Central memory CD4-positive, alpha-beta T cell (primary cell): ENCODE data around the gene CXXC1.
"Not testable (repeated sequence)": the region's sequence is repeated elsewhere in the genome, so short reads cannot be mapped to it uniquely, and the experiment has no call there.

Source experiments
- DNase-seq: peaks from one replicate; pipeline ENCODE4 v3.0.0; 2022

The CXXC1 gene

GRCh38 chr18:50274044-50274442, 13.4 kb downstream of the CXXC1 start:
- DNase-seq: no peak

GRCh38 chr18:50273203-50274043, 14.1 kb downstream of the CXXC1 start:
- no peak for DNase-seq

GRCh38 chr18:50272568-50272967, 14.9 kb downstream of the CXXC1 start:
- no peak for DNase-seq

- peak; percentile 63 for DNase-seq
Measured at GRCh38 chr18:50268022-50268747, 19.3 kb downstream of the CXXC1 start.

GRCh38 chr18:50266248-50266704, 21.2 kb downstream of the CXXC1 start, which contains the start of gene CFAP53:
Gene CFAP53 (minus strand): TSS chr18:50266495. CDS start chr18:50266404, 91 bp downstream.
- DNase-seq: peak; percentile 75

- DNase-seq: no peak
Measured at GRCh38 chr18:50262977-50263376, 24.5 kb downstream of the CXXC1 start.

- DNase-seq: no peak
Measured at GRCh38 chr18:50250935-50251334, 36.6 kb downstream of the CXXC1 start.

- DNase-seq: no peak
Measured at GRCh38 chr18:50249576-50249975, 37.9 kb downstream of the CXXC1 start.

GRCh38 chr18:50247561-50247960, 39.9 kb downstream of the CXXC1 start:
- no peak for DNase-seq

- not testable (repeated sequence) for DNase-seq
Measured at GRCh38 chr18:50241768-50242167, 45.7 kb downstream of the CXXC1 start.

GRCh38 chr18:50240080-50240563, 47.4 kb downstream of the CXXC1 start:
- DNase-seq: no peak

GRCh38 chr18:50232419-50232818, 55.1 kb downstream of the CXXC1 start:
- no peak for DNase-seq
